Astrocyte of the cerebellum (primary cell): ENCODE data around the gene LUC7L.
"Not testable (repeated sequence)": the region's sequence is repeated elsewhere in the genome, so short reads cannot be mapped to it uniquely, and the experiment has no call there.

Source experiments
- DNase-seq: peaks from one replicate; pipeline ENCODE4 v3.0.0-alpha.2; 2011; ENCODE audit warnings: low read depth
- H3K4me3 ChIP-seq: 2 replicates; pipeline ENCODE4 v1.5.1; 2011; ENCODE audit warnings: mild to moderate bottlenecking, low read depth, low read length, moderate library complexity
- in situ Hi-C: cut with HindIII; loops from 2 replicates; pipeline ENCODE4 v1.10.0; 2017; ENCODE audit warnings: low sequenced_read_pairs
- TF ChIP-seq, protein P1 (sequence below): IDR thresholded peaks from 2 replicates; pipeline ENCODE4 v1.5.1; 2012; ENCODE audit warnings: low read length, low read depth, moderate library complexity, mild to moderate bottlenecking; ENCODE audit errors: missing control alignments

The LUC7L gene

DNA sequence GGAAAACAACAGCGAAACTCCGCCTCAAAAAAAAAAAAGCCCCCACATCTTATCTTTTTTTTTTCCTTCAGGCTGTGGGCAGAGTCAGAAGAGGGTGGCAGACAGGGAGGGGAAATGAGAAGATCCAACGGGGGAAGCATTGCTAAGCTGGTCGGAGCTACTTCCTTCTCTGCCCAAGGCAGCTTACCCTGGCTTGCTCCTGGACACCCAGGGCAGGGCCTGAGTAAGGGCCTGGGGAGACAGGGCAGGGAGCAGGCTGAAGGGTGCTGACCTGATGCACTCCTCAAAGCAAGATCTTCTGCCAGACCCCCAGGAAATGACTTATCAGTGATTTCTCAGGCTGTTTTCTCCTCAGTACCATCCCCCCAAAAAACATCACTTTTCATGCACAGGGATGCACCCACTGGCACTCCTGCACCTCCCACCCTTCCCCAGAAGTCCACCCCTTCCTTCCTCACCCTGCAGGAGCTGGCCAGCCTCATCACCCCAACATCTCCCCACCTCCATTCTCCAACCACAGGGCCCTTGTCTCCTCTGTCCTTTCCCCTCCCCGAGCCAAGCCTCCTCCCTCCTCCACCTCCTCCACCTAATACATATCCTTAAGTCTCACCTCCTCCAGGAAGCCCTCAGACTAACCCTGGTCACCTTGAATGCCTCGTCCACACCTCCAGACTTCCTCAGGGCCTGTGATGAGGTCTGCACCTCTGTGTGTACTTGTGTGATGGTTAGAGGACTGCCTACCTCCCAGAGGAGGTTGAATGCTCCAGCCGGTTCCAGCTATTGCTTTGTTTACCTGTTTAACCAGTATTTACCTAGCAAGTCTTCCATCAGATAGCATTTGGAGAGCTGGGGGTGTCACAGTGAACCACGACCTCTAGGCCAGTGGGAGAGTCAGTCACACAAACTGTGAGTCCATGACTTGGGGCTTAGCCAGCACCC is 54.0 kb downstream of the LUC7L start:
- no peak overlapping the region for H3K4me3 ChIP-seq
- TF ChIP-seq, protein P1, sequence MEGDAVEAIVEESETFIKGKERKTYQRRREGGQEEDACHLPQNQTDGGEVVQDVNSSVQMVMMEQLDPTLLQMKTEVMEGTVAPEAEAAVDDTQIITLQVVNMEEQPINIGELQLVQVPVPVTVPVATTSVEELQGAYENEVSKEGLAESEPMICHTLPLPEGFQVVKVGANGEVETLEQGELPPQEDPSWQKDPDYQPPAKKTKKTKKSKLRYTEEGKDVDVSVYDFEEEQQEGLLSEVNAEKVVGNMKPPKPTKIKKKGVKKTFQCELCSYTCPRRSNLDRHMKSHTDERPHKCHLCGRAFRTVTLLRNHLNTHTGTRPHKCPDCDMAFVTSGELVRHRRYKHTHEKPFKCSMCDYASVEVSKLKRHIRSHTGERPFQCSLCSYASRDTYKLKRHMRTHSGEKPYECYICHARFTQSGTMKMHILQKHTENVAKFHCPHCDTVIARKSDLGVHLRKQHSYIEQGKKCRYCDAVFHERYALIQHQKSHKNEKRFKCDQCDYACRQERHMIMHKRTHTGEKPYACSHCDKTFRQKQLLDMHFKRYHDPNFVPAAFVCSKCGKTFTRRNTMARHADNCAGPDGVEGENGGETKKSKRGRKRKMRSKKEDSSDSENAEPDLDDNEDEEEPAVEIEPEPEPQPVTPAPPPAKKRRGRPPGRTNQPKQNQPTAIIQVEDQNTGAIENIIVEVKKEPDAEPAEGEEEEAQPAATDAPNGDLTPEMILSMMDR, result no peak
- in situ Hi-C loops, result no loop called here
- DNase-seq, result no peak

DNA sequence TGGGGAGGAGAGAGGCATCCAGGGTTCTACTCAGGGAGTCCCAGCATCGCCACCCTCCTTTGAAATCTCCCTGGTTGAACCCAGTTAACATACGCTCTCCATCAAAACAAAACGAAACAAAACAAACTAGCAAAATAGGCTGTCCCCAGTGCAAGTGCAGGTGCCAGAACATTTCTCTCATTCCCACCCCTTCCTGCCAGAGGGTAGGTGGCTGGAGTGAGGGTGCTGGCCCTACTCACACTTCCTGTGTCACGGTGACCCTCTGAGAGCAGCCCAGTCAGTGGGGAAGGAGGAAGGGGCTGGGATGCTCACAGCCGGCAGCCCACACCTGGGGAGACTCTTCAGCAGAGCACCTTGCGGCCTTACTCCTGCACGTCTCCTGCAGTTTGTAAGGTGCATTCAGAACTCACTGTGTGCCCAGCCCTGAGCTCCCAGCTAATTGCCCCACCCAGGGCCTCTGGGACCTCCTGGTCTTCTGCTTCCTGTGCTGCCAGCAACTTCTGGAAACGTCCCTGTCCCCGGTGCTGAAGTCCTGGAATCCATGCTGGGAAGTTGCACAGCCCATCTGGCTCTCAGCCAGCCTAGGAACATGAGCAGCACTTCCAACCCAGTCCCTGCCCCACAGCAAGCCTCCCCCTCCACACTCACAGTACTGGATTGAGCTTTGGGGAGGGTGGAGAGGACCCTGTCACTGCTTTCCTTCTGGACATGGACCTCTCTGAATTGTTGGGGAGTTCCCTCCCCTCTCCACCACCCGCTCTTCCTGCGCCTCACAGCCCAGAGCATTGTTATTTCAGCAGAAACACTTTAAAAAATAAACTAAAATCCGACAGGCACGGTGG is 55.1 kb downstream of the LUC7L start:
- in situ Hi-C loops, H3K4me3 ChIP-seq, DNase-seq: not testable (repeated sequence)

DNA sequence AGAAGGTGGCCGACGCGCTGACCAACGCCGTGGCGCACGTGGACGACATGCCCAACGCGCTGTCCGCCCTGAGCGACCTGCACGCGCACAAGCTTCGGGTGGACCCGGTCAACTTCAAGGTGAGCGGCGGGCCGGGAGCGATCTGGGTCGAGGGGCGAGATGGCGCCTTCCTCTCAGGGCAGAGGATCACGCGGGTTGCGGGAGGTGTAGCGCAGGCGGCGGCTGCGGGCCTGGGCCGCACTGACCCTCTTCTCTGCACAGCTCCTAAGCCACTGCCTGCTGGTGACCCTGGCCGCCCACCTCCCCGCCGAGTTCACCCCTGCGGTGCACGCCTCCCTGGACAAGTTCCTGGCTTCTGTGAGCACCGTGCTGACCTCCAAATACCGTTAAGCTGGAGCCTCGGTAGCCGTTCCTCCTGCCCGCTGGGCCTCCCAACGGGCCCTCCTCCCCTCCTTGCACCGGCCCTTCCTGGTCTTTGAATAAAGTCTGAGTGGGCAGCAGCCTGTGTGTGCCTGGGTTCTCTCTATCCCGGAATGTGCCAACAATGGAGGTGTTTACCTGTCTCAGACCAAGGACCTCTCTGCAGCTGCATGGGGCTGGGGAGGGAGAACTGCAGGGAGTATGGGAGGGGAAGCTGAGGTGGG is 55.9 kb downstream of the LUC7L start:
- in situ Hi-C loops, DNase-seq: not testable (repeated sequence)

DNA sequence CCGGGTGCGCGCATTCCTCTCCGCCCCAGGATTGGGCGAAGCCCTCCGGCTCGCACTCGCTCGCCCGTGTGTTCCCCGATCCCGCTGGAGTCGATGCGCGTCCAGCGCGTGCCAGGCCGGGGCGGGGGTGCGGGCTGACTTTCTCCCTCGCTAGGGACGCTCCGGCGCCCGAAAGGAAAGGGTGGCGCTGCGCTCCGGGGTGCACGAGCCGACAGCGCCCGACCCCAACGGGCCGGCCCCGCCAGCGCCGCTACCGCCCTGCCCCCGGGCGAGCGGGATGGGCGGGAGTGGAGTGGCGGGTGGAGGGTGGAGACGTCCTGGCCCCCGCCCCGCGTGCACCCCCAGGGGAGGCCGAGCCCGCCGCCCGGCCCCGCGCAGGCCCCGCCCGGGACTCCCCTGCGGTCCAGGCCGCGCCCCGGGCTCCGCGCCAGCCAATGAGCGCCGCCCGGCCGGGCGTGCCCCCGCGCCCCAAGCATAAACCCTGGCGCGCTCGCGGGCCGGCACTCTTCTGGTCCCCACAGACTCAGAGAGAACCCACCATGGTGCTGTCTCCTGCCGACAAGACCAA is 56.8 kb downstream of the LUC7L start, which contains the start of gene HBA2:
Gene HBA2, plus strand, starts transcription at position 503 of the 568 bp plus-strand sequence. Its CDS starts 37 bp downstream, at position 540.
- DNase-seq, H3K4me3 ChIP-seq, in situ Hi-C loops: not testable (repeated sequence)

More for the DNA sequence above, 55.9 kb downstream of the LUC7L start:
- not testable (repeated sequence) for H3K4me3 ChIP-seq

DNA sequence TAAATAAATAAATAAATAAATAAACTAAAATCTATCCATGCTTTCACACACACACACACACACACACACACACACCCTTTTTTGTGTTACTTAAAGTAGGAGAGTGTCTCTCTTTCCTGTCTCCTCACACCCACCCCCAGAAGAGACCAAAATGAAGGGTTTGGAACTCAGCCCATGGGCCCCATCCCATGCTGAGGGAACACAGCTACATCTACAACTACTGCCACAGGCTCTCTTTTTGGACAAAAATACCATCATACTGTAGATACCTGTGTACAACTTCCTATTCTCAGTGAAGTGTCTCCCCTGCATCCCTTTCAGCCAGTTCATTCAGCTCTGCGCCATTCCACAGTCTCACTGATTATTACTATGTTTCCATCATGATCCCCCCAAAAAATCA is 58.5 kb downstream of the LUC7L start:
- in situ Hi-C loops, result no loop called here
- DNase-seq, result no peak
- no peak overlapping the region for H3K4me3 ChIP-seq
- TF ChIP-seq, protein P1, result no peak

DNA sequence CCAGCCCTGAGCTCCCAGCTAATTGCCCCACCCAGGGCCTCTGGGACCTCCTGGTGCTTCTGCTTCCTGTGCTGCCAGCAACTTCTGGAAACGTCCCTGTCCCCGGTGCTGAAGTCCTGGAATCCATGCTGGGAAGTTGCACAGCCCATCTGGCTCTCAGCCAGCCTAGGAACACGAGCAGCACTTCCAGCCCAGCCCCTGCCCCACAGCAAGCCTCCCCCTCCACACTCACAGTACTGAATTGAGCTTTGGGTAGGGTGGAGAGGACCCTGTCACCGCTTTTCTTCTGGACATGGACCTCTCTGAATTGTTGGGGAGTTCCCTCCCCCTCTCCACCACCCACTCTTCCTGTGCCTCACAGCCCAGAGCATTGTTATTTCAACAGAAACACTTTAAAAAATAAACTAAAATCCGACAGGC is 59.2 kb downstream of the LUC7L start:
- DNase-seq, H3K4me3 ChIP-seq, in situ Hi-C loops: not testable (repeated sequence)

DNA sequence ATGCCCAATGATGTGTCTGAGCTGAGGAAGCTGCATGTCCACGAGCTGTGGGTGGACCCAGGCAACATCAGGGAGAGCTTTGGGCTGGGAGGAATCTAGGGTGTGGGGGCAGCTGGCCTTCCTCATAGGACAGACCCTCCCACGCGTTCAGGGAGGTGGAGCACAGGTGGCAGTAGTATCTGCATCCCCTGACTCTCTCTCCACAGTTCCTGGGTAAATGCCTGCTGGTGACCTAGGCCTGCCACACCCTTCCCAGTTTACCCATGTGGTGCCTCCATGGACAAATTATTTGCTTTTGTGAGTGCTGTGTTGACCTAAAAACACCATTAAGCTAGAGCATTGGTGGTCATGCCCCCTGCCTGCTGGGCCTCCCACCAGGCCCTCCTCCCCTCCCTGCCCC is 60.2 kb downstream of the LUC7L start:
- TF ChIP-seq, protein P1, result no peak
- in situ Hi-C loops, result no loop called here
- no peak overlapping the region for H3K4me3 ChIP-seq
- DNase-seq, result no peak

DNA sequence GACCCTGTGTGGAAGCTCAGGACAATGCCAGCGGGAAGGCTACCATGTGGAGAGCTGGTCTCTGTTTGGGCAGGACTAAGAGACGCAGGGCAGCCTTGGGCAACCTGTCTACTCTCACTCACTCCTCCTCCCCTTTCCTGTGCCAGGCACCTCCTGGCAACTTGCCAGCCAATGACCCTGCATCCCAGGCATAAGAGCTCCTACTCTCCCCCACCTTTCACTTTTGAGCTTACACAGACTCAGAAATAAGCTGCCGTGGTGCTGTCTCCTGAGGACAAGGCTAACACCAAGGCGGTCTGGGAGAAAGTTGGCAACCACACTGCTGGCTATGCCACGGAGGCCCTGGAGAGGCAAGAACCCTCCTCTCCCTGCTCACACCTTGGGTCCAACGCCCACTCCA is 60.8 kb downstream of the LUC7L start:
- no peak for DNase-seq
- TF ChIP-seq, protein P1, result no peak
- in situ Hi-C loops, result no loop called here
- no peak overlapping the region for H3K4me3 ChIP-seq
